GM19463 (cell line): ENCODE results near the gene CD247.
"Not testable (repeated sequence)": the region's sequence is repeated elsewhere in the genome, so short reads cannot be mapped to it uniquely, and the experiment has no call there.

Experiments used
- ATAC-seq: cut with Tn5 transposase; IDR thresholded peaks from one replicate; pipeline ENCODE4 v1.9.1; 2021; ENCODE audit warnings: mild to moderate bottlenecking, moderate library complexity; ENCODE audit not compliant: unreplicated experiment

The CD247 gene

DNA sequence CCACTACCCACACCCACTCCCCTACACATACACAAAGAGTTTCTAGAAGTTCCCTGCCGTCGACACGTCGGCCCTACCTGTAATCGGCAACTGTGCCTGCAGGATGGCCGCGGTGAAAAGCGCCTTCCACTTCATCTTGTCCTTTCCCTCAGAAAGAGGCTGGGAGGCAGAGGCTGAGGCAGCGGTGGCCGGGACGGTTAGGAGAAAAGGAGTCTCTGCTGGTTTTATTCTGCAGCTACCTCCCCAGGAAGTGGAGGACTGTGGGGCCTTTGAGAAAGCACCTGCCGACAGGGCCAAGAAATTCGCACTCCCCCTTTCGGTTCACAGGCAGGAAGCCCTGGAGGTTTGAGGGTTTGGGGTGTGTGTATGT, at the start of gene CD247:
CD247 (minus strand) TSS at position 199 of the 370 bp plus-strand sequence; CDS start at position 135, 64 bp downstream.
- no peak for ATAC-seq

DNA sequence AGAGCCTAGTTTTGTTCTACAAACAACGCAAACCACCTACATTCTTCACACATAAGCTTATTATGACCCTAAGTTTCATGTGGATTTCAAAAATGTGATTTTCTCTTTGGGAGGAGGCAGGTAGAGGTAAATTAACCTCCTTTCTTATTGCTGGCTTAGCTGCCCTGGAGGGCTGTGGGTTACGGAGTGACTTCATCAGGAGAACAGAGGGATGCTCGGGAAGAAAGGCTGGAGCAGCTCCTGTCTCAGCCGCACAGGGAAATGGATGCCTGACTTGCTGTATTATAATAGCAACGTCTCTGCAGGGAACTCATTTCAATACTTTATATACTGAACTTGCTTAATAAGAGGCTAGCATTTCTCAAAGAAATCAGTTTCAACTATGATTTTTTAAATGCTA, 49.3 kb upstream of the CD247 start:
- no peak for ATAC-seq

DNA sequence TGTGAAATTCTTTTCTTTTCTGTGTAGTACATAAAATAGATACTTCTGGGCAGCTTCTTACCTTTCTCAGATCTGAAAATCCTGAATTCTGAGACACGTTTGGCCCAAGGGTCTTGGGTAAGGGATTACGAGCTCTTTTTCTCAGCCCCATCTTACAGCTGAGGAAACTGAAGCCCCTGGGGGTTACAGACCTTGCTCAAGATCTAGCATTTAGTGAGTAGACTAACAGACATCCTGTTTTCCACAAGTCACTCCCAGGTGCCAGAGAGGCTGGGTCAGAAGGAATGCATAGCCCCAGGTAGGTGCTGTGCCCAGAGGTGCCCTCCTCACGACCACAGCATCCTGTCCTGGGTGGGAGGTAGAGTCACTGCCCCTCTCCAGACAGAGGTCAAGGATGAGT, 48.4 kb upstream of the CD247 start:
- ATAC-seq, result no peak

DNA sequence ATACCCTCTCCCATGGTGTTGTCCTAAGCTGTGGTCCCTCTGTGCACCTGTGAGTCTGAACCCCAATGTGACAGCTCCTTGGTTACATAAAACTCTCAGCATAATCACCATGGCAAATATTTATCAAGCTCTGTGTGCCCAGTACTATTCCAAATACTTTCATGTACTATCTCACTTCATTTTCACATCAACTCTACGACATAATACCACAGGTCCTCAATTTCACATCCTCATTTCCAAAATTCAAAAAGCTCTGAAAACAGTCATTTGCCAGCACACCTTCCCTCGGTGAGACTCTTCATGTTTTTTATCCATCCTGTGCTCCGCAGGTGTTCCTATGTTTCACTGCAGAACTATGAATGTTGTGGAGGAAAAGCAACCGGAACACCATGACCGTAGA, 47.6 kb upstream of the CD247 start:
- ATAC-seq, result no peak

DNA sequence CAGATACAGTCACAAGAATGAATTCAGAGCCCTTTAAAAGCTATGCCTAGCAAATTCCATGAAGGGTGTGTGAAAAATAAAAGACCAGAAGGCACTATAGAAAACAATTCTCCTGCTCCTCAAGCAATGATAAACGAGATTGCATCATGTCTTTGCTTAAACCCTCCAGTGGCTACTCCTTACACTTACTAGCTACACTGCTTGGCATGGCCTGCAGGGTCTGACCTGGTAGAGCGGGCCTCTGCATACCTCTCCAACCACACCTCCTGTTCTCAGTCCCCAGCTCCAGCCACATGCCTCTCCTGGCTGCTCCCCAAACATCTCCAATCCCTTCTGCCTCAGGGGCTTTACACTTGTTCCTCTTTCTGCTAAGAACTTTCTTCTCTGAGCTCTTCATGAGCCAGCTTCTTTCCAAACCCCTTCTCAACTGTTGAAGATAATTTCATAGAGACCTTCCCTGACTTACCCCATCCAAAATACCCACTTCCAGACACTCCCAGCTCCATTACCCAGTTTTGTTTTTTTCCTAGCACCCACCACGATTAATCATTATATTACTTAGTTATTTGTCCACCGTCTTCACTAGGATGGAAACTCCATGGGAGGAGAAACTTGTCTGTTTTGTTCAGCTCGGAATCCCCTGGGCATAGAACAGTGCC, 46.4 kb upstream of the CD247 start:
- no peak for ATAC-seq

DNA sequence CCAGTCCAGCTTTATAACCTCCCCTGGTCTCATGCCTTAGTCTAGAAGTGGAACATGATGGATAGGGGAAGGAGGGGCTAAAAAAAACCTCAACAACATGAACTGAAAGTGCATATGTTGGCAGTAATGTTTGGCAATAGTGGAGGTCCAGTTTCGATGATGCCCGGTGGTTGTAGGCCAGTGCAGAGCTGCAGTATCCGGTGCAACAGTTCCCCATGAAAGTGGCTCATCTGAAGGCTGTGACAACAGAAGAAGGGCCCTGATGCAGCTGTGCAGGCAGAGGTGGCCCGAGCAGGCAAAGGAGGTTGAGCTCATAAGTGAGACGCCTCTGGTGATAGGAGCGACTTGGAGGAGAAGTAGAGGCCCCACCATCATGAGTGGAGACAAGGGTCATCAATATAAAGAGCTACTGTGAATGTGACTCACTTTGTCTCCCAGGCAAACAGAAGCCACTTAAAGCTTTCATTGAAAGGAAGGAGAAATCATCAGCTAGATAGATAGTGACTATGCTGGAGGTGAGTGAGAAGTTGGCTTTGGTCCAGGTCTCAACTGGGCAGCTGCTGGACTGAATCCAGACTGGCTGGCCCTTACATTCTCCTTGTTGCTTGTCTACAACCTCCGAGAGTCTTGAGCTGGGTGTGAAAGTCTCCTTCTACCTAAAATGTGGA, 45.4 kb upstream of the CD247 start:
- ATAC-seq, result no peak

DNA sequence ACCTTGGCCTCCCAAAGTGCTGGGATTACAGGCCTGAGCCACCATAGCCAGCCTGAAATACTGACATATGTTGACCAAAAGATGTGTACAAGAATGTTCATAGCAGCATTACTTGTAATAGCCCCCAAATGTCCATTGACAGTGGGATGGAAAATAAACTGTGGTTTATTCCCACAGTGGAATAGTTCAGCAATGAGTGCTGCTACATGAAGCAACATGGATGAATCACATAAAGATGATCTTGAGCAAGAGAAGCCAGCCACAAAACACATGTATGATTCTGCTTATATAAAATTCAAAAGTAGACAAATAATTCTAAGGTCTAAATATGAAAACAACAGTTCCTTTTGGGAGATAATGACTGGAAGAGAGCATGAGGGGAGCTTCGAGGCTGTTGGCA, 44.4 kb upstream of the CD247 start:
- no peak for ATAC-seq

DNA sequence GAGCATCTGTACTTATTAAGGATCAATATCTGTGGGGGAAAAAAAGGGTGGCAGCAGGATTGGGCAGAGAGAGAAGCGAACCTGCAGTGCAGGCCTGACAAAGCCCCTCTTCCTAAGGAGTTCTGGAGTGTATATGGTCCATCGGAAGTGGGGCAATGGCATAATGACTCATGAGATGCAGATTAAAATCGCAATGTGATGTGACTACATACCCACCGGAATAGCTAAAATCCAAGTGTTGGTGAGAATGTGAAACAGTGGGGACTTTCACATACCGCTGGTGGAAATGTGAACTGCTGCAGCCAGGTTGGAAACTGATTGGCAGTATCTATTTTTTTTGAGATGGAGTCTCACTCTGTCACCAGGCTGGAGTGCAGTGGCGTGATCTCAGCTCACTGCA, 43.4 kb upstream of the CD247 start:
- no peak for ATAC-seq

DNA sequence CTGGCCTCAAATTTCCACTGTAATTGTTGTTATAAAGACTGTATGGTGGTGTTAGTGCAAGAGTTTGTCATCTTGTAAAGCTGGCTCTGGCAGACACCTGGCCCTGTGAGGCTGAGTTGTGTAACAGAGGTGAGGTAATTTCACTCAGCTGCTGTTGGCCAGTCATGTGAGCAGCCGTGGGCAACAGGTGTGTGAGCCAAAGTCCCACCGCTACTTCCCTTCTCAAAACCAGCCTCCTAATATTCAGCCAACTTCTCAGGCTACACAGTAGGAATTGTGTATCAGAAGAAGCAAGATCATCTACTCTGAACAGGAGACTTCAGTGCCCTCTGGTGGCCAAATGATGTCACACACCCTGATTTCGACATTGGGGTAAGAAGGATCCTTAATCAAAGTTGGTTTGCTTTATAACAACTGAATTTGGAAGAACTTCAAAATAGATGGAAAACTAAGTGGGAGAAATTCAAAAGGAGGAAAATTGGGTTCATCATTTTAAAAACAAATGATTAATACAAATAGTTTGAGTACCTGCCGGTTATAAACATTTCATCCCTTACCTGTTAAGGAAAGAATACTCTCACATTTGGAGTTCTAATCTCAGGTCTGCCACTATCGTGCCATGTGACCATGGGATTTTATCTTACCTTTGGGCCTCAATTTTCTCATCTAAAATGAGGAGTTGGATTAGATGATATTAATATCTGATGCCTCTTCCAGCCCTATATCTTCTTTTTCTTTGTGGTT, 37.8 kb upstream of the CD247 start:
- no peak for ATAC-seq

DNA sequence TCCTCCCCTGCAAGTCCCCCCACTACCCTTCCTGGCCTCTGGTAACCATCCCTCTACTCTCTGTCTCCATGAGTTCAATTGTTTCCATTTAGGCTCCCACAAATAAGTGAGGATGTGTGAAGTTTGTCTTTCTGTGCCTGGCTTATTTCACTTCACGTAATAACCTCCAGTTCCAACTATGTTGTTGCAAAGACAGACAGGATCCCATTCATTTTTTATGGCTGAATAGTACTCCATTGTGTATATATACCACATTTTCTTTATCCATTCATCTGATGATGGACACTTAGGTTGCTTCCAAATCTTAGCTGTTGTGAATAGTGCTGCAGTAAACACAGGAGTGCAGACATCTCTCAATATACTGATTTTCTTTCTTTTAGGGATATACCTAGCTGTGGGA, 36.7 kb upstream of the CD247 start:
- ATAC-seq, result not testable (repeated sequence)

DNA sequence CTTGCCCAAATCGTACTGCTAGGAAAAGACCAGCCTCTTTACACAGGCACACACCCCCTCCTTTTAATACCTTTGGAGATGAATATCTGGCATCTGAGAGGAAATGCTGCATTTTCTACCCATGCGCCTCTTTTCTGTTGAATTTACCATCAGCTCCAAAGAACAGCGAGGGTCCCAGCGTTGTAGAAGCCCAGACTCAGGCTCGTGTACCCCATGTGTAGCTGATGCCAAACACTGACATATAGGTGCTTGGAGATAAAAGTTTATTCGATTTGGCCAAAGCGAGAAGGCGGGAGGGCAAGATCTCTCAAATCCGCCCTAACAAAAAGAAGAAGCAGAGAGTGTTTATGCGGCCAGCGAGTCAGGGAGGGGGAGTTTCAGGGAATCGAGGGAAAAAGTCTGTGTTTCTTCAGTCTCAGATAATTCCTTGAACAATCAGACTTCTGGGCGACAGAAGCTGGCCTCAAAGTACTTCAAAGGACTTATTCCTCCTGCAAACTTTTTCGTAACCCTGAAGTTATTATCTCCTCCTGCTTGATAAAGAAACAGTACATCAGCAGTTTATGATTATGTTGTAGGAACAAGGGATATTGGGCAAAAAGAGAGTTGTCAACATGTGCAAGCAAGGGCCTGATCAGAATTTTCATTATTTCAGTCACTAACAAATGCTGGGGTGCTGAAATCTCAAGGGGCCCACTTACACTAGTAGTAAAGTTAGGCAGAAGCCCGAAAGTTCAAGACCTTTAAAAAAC, 35.9 kb upstream of the CD247 start:
- ATAC-seq, result peak; percentile 12

DNA sequence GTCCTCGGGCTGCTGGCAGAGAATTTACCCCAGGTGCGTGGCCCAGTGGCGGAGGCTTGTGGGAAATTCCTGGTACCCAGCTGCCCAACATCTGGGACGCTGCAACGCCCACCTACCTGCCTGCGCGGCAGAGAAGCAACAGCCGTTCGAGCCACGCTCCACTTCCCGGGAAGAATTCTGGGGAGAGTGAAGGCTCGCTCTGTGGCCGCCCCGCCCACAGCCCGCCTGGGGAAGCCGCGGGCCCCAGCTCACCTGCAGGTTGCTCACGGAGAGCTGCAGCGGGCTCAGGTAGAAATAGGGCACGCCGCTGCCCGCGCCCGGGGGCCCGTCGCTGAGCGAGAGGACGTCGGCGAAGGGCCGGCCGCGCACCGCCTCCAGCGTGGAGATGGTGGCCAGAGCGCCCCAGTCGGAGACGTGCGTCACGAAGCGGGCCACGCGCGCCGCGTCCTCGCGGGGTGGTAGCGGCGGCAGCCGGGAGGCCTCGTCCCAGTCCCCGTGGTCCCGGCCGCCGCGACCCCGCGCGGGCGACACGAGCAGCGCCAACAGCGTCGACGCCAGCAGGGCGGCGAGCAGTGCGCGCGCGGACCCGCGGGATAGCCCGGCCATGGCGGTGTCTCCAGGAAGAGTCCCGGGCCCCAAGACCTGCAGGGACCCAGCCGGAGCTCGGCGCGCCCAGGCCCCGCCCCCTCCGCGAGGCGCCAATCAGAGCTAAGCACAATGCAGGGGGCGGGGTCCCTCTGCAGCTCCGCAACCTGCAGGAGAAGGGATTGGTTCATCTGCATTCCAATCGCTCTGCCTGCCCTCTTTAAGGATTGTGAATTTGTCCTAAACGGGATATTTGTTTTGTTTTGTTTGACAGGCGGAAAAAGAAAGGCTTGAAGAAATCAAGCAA, 35.1 kb upstream of the CD247 start, which contains the start of gene CREG1:
CREG1 (minus strand) TSS at position 627 of the 892 bp plus-strand sequence.
- peak; percentile 97 for ATAC-seq

DNA sequence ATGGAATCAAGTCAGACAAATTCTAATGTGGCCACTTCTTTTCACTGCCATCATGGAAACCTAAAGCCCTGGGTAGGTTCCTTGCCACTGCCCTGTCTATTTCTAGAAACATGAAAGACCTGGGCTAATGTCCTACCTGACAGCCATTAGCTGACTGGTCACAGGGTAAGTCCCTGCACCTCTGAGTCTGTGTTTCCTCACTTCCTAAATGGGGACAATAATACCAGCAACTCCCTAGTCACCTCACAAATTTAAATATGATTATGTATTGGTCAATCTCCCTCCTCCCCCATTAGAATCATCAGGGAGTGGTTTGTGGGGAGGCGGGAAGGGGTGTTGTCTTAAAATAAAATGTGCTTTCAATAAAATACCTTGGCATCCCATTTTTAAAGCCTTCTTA, 33.0 kb upstream of the CD247 start:
- no peak for ATAC-seq

DNA sequence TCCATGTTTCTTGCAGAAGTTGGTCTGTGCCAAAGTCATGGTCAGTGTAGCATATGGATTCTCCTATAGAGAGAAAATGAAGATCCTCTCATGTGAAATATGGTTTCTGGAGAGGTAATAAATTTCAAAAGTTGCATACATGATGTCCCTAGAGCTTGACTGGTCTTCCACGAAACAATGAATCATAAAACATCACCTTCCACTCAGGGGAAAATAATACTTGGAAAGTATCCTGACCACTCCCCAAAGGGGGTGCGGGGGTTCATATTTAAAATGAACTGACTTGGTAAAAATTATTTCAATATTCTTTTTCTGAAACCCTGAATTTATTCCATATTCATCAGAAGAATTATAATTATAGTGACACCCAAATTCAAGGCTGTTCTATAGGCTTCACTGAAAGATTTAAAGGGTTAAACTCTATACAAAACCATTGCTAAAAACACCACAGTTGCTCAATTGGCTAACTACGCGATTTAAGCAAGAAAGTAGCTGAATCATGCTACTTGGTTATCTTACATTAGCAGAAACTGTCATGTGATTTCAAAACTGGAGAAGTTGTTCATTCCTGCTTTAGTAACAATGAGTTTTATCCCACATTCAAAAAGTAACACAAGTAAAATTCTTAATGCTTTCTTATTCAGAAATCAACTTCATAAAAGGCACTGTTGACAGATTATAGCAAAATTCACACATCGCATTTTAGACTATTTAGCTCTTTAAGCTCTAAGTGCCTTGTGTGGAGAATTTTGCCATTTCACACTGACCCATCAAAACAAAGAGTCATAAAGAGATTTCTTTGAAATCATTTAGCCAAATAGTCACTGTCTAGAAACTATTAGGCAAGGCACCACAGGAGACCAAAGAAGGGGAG, 30.0 kb upstream of the CD247 start:
- no peak for ATAC-seq

DNA sequence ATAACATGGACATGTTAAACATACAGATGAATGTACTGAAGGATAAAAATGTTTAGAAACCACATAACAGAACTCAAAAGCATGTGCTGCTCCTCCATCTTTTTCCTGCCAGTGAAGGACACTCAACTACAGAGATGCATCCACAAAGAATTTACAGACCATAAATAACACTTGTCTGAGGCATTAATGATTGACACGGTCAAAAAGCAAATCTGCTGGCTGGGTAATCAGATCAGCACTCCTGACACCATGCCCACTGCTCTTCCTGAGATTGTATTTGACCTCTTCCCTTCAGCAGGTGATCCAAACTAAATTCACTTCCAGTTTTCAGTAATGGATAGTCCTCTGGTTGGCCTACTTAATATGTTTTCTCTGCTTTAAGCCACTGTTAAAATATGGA, 28.6 kb upstream of the CD247 start:
- ATAC-seq, result no peak

DNA sequence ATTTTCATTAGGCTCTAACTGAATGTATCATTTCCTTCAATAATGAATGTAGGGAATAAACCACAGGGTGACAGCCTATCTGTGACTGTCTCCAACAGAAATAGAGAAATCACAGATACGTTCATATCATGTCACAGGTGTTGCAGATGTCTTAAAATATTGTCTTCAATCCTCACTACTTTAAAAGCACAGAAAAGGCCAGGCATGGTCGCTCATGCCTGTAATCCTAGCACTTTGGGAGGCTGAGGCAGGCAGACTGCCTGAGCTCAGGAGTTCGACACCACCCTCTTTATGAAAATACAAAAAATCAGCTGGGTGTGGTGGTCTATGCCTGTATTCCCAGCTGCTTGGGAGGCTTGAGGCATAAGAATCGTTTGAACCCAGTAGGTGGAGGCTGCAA, 27.0 kb upstream of the CD247 start:
- no peak for ATAC-seq

DNA sequence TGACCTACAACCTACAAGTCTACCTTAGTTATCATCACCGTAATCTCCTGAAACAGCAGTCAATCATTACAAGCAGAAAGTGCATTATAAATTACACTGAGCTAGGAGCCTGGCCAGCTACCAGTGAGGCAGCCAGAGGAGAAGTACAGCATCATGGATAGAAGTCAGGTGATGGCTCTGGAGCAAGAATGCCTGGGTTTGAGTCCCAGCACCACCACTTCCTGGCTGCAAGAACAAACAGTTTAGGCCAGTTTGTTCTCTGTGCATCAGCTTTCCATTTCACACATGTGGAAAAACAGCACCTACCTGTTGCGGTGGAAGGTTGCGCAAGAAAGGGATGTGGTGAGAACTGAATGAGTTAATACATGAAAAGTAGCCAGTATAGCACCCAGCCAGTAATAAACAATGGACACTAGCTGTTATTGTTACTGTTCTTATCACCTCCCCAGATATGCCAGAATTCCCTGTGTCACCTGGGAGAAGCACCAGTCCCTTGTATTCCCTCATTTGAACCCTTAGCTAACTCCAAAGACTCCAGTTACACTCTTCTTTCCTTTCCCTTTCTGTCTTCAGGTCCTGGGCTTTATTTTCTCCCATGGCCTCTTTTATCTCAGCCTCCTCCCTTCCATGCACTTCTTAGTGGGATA, 26.2 kb upstream of the CD247 start:
- ATAC-seq, result no peak

DNA sequence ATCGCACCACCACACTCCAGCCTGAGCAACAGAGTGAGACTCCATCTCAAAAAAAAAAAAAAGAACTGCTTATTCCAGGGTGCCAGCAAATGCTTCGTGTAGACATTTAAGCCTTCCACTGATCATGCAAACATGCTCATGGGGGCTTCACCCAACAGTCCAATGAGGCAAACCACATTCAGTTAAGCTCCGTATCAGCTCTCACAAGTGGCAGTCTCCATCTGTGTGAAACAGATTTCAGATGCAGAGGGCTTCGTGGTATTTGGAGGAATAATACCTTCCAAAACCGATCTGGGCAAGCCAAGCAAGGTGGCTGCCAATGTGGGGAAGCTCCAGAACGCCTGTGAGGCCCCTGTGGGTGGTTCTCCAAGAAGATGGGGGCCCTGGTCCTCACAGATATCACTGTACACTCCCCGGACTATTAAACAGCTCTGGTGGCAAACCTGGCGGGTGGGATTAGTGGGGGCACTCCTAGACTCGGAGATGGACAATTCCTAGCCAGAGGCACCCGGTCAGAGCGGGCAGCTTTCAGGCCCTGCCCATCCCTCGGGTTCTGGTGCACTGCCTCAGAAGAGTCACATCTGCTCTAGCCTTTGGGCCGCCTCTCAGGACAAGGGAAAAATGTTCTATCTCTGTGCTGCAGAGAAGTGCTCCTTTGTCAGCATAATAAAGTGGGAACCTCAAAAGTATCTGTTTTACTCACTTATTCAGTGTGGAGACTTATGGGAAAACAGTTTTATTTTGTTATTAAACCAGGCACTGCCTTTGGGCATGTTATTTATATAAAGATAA, 25.1 kb upstream of the CD247 start:
- ATAC-seq, result no peak
